HG03175 (cell line): ENCODE results near the gene XRRA1.
"Not testable (repeated sequence)": the region's sequence is repeated elsewhere in the genome, so short reads cannot be mapped to it uniquely, and the experiment has no call there.

Experiments
- ATAC-seq: cut with Tn5 transposase; IDR thresholded peaks from one replicate; pipeline ENCODE4 v1.9.1; 2021; ENCODE audit warnings: mild to moderate bottlenecking, moderate library complexity; ENCODE audit not compliant: unreplicated experiment

XRRA1 gene

GRCh38 chr11:74838188-74838587 lies 110.7 kb downstream of the XRRA1 start:
- no peak for ATAC-seq

- no peak for ATAC-seq
These were observed 111.7 kb downstream of the XRRA1 start for GRCh38 chr11:74837191-74837590.

- ATAC-seq: no peak
These were observed 122.0 kb downstream of the XRRA1 start for GRCh38 chr11:74826901-74827300.

- not testable (repeated sequence) for ATAC-seq
These were observed 123.3 kb downstream of the XRRA1 start for GRCh38 chr11:74825596-74825995.

- no peak for ATAC-seq
These were observed 124.5 kb downstream of the XRRA1 start for GRCh38 chr11:74824285-74824982.

GRCh38 chr11:74822170-74822569 lies 126.7 kb downstream of the XRRA1 start:
- no peak for ATAC-seq

- no peak for ATAC-seq
These were observed 128.1 kb downstream of the XRRA1 start for GRCh38 chr11:74820763-74821162.

- no peak for ATAC-seq
These were observed 129.5 kb downstream of the XRRA1 start for GRCh38 chr11:74819400-74819799.

- no peak for ATAC-seq
These were observed 130.5 kb downstream of the XRRA1 start for GRCh38 chr11:74818283-74818946.

- ATAC-seq: no peak
These were observed 132.2 kb downstream of the XRRA1 start for GRCh38 chr11:74816664-74817063.

- no peak for ATAC-seq
These were observed 132.9 kb downstream of the XRRA1 start for GRCh38 chr11:74815966-74816365.

GRCh38 chr11:74809801-74810200 lies 139.1 kb downstream of the XRRA1 start:
- no peak for ATAC-seq

GRCh38 chr11:74806267-74806666 lies 142.6 kb downstream of the XRRA1 start:
- no peak for ATAC-seq

GRCh38 chr11:74791333-74792100 lies 157.4 kb downstream of the XRRA1 start:
- no peak for ATAC-seq
